NCI-H774 (cell line): ENCODE results near the gene TEX11.
A peak's percentile ranks its signal among the peaks of the same experiment; 100 is the strongest.
"Not testable (repeated sequence)": the region's sequence is repeated elsewhere in the genome, so short reads cannot be mapped to it uniquely, and the experiment has no call there.

ENCODE experiments used
- DNase-seq: peaks from one replicate; lab custom pipeline; 2025; lab: John Stamatoyannopoulos, UW

The TEX11 gene

DNA sequence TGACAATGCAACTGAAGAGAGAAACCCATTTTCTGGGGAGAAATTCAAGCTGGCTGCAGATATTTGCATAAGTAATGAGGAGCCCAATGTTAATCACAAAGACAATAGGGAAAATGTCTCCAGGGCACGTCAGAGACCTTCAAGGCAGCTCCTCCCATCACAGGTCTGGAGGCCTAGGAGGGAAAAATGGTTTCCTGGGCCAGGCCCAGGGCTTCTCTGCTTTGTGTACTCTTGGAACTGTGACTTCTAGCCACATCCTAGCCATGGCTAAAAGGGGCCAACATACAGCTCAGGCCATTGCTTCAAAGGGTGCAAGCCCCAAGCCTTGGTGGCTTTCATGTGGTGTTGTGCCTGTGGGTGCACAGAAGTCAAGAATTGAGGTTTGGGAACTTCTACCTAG lies 321.4 kb downstream of the TEX11 start:
- not testable (repeated sequence) for DNase-seq

DNA sequence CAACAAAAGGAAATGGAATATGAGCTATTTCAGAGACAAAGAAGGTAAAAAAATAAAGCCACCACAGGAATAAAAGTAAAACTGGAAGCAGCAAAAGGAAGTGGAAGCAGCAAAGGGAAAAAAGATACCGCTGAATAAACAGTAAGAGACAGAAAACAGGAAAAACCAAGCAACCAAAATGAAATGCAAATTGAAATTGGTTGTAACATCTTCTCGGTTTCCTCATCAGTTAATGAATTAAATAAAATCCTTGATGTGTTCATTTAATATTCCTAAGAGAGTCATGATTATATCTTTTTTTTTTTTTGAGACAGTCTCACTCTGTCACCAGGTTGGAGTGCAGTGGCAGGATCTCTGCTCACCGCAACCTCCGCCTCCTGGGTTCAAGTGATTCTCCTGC lies 331.1 kb downstream of the TEX11 start:
- DNase-seq: no peak

DNA sequence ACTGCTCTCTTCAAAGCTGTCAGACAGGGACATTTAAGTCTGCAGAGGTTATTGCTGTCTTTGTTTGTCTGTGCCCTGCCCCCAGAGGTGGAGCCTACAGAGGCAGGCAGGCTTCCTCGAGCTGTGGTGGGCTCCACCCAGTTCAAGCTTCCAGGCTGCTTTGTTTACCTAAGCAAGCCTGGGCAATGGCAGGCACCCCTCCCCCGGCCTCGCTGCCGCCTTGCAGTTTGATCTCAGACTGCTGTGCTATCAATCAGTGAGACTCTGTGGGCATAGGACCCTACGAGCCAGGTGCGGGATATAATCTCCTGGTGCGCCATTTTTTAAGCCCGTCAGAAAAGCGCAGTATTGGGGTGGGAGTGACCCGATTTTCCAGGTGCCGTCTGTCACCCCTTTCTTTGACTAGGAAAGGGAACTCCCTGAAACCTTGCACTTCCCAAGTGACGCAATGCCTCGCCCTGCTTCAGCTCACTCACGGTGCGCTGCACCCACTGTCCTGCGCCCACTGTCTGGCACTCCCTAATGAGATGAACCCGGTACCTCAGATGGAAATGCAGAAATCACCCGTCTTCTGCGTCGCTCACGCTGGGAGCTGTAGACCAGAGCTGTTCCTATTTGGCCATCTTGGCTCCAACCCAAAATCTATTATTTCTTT lies 338.5 kb downstream of the TEX11 start:
- DNase-seq: not testable (repeated sequence)

DNA sequence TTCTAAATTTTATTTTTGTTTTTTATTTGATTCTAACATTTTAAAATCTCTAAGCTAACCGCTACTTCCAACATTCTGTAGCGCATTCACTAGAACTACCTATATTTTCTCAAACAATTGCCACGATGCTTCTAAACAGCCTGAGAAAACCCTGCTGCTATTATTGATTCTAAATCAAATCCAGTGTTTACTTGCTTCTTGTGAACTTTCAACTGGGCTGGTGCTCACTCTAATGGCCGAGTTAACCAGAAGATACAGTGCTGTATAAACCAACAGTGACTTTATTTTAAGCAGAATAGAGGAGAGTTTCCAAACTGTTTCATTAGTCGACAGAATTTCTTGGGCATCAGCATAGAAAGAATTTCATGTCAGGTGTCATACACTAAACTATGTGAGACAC lies 353.6 kb downstream of the TEX11 start:
- no peak for DNase-seq

DNA sequence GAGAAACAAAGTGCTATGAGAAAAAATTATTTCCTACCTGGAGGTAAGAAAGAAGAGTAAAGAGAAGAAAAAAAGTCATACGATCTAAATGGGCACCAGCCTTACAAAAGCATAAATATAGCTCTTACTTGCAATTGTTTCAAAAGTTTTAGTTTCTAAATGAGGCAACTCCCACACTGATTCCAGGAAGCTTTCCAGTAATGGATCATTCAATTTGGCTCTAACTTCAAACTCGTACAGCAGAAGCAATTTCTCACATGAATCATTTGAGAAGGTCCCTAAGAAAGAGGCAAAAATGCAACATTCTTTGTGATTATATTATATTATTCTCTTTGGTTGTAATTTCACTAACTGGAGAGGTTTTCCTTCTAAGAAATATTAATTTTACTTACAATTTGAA lies 354.0 kb downstream of the TEX11 start:
- no peak for DNase-seq

DNA sequence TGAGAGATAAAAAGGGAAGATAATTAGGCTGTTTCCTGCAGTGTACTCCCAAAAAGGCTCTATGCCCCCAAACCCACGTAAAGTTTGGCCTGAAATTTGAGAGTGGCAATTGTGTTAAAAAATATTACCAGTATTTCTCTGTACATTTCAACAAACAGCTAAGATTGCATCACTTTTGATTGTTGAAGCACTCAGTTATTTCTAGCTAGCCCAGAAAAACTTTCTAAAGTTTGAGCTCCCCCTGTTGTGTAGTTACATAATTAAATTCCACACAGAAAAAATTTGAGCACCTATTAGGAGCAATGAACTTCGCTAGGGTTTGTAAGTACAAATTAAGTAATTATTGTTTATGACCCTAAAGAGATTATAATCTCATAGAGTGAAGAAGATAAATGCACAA lies 354.4 kb downstream of the TEX11 start:
- DNase-seq: no peak

DNA sequence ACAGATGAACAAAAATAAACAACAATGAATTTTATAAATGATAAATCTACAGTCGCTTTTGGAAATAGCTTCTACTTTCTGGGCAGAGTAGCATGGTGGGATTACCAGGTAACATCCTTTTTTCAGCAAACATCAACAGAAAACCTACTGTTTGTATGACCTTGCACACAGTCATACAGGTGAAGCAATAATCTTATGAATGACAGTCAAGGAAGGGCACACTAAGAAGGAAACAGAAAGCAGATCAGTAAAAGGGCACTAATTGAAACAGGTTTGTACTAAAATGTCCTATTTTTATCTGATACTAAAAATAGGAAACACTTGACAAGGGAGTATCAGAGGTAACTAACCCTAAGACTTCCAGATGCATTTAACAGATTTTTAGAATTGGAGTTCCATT lies 355.0 kb downstream of the TEX11 start:
- DNase-seq: no peak

DNA sequence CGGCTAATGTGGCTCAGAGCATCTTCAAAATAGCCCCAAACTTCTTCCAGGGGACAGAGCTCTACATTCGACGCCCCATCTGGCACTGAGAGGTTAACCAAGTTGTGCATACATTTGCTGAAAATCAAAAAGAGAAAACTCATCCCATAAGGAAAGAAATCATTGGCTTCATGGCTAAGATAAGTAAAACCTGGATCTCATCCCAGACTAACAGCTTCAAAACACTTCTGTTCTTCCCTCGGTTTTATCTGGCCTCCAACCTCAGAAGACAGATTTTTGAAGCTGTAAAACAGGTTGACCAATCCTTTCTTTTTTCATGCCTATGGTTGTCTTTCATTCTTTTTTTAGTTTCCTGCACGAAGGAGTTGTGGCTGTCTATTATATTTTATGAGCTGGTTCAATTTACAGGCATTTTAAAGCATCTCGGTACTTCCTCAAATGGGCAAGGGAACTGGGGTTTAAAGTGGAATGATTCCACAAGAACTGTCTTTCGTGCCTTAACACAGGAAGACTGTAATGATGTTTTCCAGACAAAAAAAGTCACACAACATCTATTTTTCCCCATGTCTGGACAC lies 356.3 kb downstream of the TEX11 start:
- DNase-seq: no peak

DNA sequence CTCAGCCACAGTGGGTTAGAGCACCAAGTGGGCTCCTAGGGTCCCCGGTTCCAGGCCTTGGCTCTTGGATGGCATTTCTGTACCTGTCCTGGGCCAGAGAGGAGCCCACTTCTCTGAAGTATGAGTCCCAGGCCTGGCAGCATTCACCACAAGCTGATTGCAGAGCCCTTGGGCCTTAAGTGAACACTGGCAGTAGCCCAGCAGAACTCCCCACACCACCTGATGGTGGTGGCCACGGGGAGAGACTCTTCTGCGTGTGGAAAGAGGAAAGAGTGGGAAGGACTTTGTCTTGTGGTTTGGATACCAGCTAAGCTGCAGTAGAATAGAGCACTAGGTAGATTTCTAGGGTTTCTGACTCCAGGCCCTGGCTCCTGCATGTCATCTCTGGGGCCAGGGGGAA lies 359.1 kb downstream of the TEX11 start:
- DNase-seq: no peak

DNA sequence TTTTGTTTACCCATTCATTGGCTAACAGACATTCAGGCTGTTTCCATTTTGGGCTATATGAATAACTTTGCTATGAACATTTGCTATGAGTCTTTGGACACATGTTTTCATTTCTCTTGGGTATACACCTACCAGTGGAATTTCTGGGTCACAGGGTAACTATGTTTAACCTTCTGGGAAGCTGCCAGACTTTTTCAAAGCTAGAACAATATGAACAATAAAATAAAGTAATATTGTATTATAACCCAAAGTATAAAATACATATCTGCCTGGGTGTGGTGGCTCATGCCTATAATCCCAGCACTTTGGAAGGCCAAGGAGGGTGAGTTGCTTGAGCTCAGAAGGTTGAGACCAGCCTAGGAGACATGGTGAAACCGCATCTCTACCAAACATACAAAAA lies 373.3 kb downstream of the TEX11 start:
- DNase-seq: no peak

DNA sequence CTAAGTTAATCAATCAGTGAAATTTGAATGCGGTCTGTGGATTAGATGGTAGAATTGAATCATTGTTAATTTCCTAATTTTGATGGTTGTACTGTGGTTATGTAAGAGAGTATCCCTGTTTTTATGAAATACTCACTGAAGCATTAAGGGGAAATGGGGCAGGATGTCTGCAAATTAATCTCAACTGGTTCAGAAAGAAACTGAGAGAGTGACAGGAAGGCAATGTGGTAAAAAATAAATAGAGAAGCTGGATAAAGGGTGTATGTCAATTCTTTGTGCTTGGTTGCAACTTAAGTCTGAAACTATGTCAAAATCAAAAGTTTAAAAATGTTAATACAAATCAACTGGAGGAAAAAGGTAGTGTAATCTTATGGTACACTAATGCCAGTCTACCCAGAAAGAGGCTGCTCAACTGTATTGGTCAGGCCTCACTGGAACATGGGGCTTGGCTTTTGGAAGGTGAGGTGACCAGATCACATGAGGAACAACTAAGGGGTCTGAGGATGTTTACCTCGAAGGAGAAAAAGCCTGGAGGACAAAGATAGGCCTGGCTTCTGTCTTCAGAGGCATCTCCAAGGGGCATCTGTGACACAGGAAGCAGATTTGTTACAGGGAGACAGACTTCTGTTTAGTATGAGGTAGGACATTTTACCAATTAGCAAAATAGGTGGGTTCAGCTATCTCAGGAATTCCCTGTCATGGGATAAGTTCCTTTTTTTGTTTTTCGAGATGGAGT lies 380.7 kb downstream of the TEX11 start:
- no peak for DNase-seq

DNA sequence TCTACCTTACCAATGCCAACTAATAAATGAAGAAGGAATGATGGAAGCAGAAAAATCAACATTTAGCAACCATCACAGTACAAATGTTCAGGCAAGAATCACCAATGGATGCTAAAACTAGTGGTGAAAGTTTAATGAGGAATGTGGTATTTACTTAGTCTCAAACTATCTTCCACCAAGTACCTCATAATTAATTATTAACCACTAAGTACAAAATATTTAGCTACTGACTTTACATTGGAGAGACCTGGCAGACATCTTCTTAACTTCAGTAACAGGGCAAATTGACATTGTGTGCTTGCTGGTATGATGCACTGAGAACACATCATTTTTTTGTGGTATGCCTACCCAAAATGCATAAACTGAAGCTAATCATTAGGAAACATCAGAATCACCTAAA lies 381.5 kb downstream of the TEX11 start:
- no peak for DNase-seq

DNA sequence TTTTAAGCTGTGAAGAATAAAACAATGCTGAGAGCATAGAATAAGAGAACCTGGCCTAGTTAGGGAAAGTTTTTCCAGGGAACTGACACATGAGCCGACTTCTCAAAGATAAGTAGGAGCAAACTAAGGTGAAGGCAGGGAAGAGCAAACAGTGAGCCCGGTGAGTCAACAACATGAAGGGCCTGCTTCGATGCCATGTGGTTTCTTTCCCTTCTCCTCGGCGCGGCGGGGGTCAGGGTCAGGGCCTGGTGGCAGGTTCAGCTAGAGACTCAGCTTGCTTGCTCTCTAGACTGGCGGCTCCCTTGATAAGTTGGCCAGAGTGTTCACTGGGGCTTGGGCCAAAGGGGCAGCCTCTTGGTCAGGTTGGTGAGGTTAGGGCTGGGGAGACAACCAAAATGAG lies 382.8 kb downstream of the TEX11 start:
- DNase-seq: no peak

DNA sequence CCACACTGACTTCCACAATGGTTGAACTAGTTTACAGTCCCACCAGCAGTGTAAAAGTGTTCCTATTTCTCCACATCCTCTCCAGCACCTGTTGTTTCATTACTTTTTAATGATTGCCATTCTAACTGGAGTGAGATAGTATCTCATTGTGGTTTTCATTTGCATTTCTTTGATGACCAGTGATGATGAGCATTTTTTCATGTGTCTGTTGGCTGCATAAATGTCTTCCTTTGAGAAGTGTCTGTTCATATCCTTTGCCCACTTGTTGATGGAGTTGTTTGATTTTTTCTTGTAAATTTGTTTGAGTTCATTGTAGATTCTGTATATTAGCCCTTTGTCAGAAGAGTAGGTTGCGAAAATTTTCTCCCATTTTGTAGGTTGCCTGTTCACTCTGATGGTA lies 392.8 kb downstream of the TEX11 start:
- DNase-seq: not testable (repeated sequence)

DNA sequence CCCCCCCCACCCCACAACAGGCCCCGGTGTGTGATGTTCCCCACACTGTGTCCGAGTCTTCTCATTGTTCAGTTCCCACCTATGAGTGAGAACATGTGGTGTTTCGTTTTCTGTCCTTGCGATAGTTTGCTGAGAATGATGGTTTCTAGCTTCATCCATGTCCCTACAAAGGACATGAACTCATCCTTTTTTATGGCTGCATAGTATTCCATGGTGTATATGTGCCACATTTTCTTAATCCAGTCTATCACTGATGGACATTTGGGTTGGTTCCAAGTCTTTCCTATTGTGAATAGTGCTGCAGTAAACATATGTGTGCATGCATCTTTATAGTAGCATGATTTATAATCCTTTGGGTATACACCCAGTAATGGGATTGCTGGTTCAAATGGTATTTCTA lies 393.2 kb downstream of the TEX11 start:
- not testable (repeated sequence) for DNase-seq

DNA sequence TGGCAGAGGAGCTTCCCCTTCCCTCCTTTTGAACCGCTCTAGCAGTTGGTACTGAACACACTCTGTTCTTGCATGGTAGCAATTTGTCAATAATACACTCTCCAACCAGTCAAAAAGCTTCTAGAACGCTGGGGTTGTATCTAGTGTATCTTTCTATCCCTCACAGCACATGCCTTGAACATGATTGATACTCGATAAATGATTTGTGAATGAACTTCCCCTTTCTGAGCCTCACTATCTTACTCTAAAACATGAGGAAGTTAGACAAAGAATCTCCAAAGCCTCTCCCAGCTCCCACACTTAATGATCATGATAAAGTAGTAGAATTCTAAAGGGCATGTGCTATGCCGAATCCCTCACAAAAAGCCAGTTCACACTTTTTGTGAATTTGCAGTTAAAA lies 399.4 kb downstream of the TEX11 start:
- no peak for DNase-seq

DNA sequence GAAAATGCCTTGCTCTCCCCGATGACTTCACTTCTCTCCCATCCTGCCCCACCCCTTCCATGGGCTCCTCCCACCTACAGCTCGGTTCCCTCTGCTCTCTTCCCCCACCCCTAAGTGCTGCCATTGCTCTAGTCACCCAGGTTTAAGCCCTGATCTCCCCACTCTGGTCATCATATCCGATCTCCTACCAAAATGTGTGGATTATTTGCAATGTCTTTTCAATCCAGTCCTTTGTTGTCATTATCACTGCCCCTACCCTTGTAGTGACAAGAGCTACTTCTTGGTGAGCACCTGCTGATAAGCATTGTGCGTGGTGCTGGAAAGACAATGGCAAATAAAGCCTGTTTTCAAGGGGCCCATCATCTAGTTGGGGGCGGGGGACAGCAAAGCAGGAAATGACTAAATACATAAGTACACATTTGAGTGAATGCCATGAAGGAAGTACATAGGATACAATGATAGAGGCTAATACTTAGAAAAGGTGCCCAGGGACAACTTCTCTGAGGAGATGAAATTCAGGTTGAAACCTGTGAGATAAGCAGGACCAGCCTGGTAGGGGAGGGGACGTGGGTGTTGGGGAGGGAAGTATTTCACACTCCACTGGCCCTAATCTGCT lies 400.1 kb downstream of the TEX11 start:
- peak; percentile 31 for DNase-seq

DNA sequence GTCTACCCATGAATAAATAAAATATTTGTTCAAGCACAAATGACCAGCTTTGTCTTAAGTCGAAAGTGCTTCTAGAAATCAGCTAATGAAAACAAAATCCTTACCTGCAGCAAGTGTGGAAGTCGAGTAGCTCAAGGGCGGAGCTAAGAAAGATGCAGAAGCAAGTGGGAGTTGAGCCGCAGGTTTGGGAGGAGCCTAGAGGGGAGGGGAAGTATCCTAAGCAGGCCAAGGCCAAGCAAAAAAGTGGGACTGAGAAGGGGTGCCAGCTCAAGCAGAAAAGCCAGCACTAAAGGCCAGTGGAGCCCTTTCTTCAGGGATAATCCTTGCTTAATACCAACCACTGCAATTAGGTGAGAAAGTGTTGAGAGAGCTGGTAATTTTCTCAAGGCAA lies 403.1 kb downstream of the TEX11 start:
- no peak for DNase-seq

DNA sequence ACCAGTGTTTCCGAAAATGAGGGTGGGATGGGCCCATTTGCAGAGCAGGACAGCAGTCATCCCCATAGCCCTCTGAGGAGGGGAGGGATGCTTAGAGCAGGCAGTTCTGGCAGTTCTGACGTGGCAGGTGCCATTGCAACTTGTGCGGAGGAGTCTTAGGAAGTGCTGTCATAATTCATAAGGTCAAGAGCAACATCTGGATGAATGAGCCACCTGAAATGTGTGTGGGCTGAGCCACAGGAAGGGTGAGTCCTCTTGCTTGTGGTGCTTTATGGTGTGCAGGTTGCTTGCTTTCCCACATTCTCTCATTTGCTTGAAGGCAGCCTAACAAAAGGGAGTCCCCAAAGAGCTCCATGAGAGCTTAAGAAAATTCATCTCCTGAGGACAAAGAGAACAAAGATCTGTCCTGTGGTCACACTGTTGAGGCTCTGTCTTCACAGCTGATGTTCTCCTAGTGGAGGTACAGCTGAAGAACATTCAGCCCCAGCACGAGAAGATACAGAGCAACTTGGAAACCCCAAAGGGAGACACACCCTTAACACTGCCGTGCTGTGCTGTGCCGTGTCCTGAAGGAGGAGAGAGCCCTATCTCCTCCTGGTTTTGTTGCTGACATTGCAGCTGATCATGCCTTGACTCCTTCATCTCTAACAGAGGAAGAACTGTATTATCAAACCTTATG lies 403.6 kb downstream of the TEX11 start:
- no peak for DNase-seq

DNA sequence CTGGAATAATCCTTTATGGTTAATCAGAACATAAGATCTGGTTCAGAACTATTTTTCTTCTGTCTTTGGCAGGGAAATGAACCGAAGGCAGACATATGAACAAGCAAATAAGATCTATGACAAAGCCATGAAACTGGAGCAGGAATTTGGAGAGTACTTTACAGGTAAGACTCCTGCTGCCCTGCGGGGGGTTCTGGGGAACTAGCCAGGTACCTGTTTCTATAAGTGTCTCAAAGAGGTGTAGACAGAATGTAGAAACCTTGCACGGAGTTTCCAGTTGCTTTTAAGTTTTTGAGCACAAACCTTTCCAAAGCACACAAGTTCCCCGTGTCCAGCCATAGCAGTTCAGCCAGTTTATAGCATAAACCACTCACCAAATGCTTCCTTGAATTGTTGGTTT lies 407.7 kb downstream of the TEX11 start:
- DNase-seq: no peak

DNA sequence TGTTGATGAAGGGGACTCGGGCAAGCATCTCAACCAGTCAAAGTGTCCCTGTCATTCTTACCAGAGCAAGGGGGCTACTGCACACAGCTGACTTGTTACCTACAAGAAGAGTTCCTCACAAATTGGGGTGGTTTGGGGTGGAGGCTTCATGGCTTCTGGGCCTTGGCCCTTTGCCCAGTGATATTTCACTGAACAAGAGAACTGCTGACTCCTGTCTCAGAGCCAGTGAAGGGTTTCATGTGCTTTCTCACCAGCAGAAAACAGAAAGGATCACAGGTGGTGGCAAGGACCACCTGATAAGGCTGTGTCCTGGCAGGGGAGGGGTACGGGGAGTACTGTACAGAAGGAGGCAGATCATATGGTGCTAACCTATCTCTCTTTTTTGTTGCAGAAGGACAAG lies 410.4 kb downstream of the TEX11 start:
- no peak for DNase-seq

DNA sequence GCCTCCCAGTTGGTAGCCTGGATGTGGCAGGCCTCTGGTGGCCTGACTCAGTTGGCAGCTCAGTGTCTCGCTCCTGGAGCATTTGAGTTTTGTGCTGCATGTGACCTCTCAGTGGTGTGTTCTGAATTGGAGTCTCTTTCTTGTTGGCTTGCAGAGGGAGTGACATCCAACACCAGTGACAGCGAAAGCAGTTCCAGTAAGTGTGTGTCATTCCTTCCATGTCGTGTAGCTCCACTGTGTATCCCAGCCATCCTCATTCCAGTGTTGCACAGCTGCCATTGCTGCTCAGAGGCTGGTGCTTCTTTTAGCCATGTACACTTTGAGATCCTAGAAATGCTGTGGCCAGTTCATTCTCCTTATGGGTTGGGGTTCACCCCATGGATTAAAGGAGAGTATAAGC lies 411.5 kb downstream of the TEX11 start:
- DNase-seq: no peak

DNA sequence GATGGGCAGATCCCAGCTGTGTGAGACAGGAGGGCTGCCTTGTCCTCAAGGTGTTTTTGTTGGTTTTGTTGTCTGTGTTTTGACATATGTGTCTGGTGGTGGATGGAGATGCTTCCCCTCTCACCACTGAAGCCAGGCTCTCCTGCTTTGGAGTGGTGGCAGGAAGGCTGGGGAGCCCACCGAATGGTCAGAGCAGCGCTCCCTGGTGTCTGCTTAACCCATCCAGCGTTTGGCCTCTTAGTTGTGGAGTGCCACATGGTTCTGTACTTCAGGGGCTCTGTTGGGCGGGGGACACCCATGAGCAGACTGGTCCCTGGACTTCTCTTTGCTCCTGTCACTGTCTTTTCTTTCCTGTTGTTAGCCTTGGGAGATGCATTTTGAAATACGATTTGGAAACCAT lies 412.0 kb downstream of the TEX11 start:
- DNase-seq: no peak
